HCT116 (cell line): ENCODE measurements around the gene FGGY. TPM values are rescaled to one million over a fixed set of nuclear protein-coding genes. Genes with fewer than 3 reads are reported as not detected.

Source experiments
- ATAC-seq: fragments of 200-7000 bp; cut with Tn5 transposase; 2 replicates; pipeline ENCODE4 v1.9.1; 2020; ENCODE audit warnings: mild to moderate bottlenecking, moderate library complexity
- BruUV-seq: library from RNA; stranded (reverse); fragments of 400-500 nt; replicated peaks from 2 replicates; lab custom pipeline; 2021; lab: Mats Ljungman, UMichigan
- CTCF ChIA-PET: fragments of 300-600 bp; sonication (Branson Sonifier 250); formaldehyde crosslinking; loops from one replicate; lab custom pipeline; 2021; ENCODE audit warnings: antibody characterized with exemption; lab: Charles Lee
- POLR2A ChIA-PET: fragments of 300-600, 350-600 bp; sonication (Branson Sonifier 250); formaldehyde crosslinking; loops from one replicate; lab custom pipeline; 2021; ENCODE audit warnings: antibody characterized with exemption; lab: Charles Lee
- RAD21 ChIA-PET, 2 experiments: fragments of 300-600 bp; sonication (Branson Sonifier 250); formaldehyde crosslinking; loops; one replicate each; lab custom pipeline; 2023; ENCODE audit warnings: low total read pairs in 2 of 2; ENCODE audit not compliant: uncharacterized antibody in 2 of 2, unreplicated experiment in 2 of 2, low non-redundant PET in 1 of 2; lab: Charles Lee
- DNase-seq: peaks from one replicate; pipeline ENCODE4 v3.0.0-alpha.2; 2010; ENCODE audit warnings: low read depth, low spot score
- H2AFZ ChIP-seq: fragments of 200-600 bp; shearing (Covaris generic), sonication (generic); 2 replicates; pipeline ENCODE4 v1.6.1; 2017; ENCODE audit warnings: low read depth, mixed run types, mixed read lengths, antibody characterized with exemption, low read length; ENCODE audit not compliant: poor library complexity, severe bottlenecking
- H3K27ac ChIP-seq: 2 replicates; pipeline ENCODE4 v1.5.1; 2012; ENCODE audit warnings: low read depth, low read length
- H3K27me3 ChIP-seq: fragments of 200-600 bp; sonication (generic); 2 replicates; pipeline ENCODE4 v1.6.1; 2016; ENCODE audit warnings: mixed run types, low read length, mixed read lengths; ENCODE audit not compliant: insufficient read depth
- H3K36me3 ChIP-seq, 2 experiments: fragments of 200-500 bp in 1 of 2; fragments of 200-600 bp in 1 of 2; sonication (Bioruptor generic) in 1 of 2; sonication (generic) in 1 of 2; 2 replicates each; pipeline versions ENCODE4 v1.5.1 to v1.6.1; 2014 to 2016; ENCODE audit warnings: low read length in 2 of 2, inconsistent platforms in 1 of 2, mixed read lengths in 1 of 2, mixed run types in 1 of 2; ENCODE audit not compliant: insufficient read depth in 2 of 2, control insufficient read depth in 1 of 2
- H3K4me1 ChIP-seq, 2 experiments: fragments of 200-600 bp in 1 of 2; sonication (generic) in 1 of 2; 2 replicates each; pipeline versions ENCODE4 v1.5.1 to v1.6.1; 2012 to 2017; ENCODE audit warnings: low read length in 2 of 2, inconsistent platforms in 1 of 2, mild to moderate bottlenecking in 1 of 2, mixed read lengths in 1 of 2, mixed run types in 1 of 2, moderate library complexity in 1 of 2; ENCODE audit not compliant: insufficient read depth in 2 of 2, control insufficient read depth in 1 of 2
- H3K4me2 ChIP-seq: fragments of 200-600 bp; sonication (generic); 2 replicates; pipeline ENCODE4 v1.6.1; 2017; ENCODE audit warnings: mixed run types, low read length, mixed read lengths
- H3K4me3 ChIP-seq, 2 experiments: fragments of 200-600 bp in 1 of 2; sonication (generic) in 1 of 2; replicated peaks in 1 of 2; 2 replicates each; pipeline ENCODE4 v1.5.1; 2011 to 2016; ENCODE audit warnings: low read length in 2 of 2, control low read depth in 1 of 2, low read depth in 1 of 2, mild to moderate bottlenecking in 1 of 2, mixed read lengths in 1 of 2, mixed run types in 1 of 2
- H3K79me2 ChIP-seq: fragments of 200-600 bp; sonication (generic); 2 replicates; pipeline ENCODE4 v1.6.1; 2017; ENCODE audit warnings: mild to moderate bottlenecking, mixed run types, low read length, moderate library complexity, mixed read lengths; ENCODE audit not compliant: insufficient read depth
- H3K9ac ChIP-seq: fragments of 200-600 bp; sonication (generic); 2 replicates; pipeline ENCODE4 v1.6.1; 2016; ENCODE audit warnings: low read length, mixed read lengths
- H3K9me2 ChIP-seq: fragments of 200-600 bp; sonication (generic), shearing (Covaris generic); 2 replicates; pipeline ENCODE4 v1.6.1; 2017; ENCODE audit warnings: mixed run types, mild to moderate bottlenecking, moderate library complexity; ENCODE audit not compliant: insufficient read depth
- H3K9me3 ChIP-seq, 2 experiments: fragments of 200-500 bp in 1 of 2; fragments of 200-600 bp in 1 of 2; sonication (Bioruptor generic) in 1 of 2; sonication (generic) in 1 of 2; 2 replicates each; pipeline ENCODE4 v1.6.1; 2014 to 2017; ENCODE audit warnings: low read length in 2 of 2, mixed read lengths in 2 of 2, inconsistent platforms in 1 of 2, low read depth in 1 of 2, mild to moderate bottlenecking in 1 of 2, mixed run types in 1 of 2, moderate library complexity in 1 of 2; ENCODE audit not compliant: control insufficient read depth in 1 of 2, insufficient read depth in 1 of 2
- H4K20me1 ChIP-seq: fragments of 200-600 bp; sonication (generic), shearing (Covaris generic); 2 replicates; pipeline ENCODE4 v1.6.1; 2017; ENCODE audit warnings: mixed run types, mild to moderate bottlenecking, moderate library complexity; ENCODE audit not compliant: insufficient read depth
- CBX3 ChIP-seq: IDR thresholded peaks from 2 replicates; pipeline ENCODE4 v1.6.1; 2012; ENCODE audit warnings: low read depth
- EGR1 ChIP-seq: IDR thresholded peaks from 2 replicates; pipeline ENCODE4 v1.6.1; 2012; ENCODE audit warnings: low read depth
- ELF1 ChIP-seq: IDR thresholded peaks from 2 replicates; pipeline ENCODE4 v1.6.1; 2012; ENCODE audit warnings: low read depth, borderline replicate concordance
- EZH2 ChIP-seq: fragments of 200-600 bp; sonication (generic); IDR thresholded peaks from 2 replicates; pipeline ENCODE4 v1.6.1; 2017; ENCODE audit warnings: antibody characterized with exemption, mixed run types
- EZH2phosphoT487 ChIP-seq: fragments of 200-600 bp; IDR thresholded peaks from 2 replicates; pipeline ENCODE4 v1.6.1; 2018; ENCODE audit warnings: antibody characterized with exemption, borderline replicate concordance
- POLR2A ChIP-seq: IDR thresholded peaks from 2 replicates; pipeline ENCODE4 v1.7.0; 2011; ENCODE audit warnings: borderline replicate concordance; ENCODE audit not compliant: insufficient read depth, insufficient read length; ENCODE audit errors: extremely low read depth
- POLR2AphosphoS5 ChIP-seq: IDR thresholded peaks from 2 replicates; pipeline ENCODE4 v1.6.1; 2011; ENCODE audit warnings: mild to moderate bottlenecking, low read depth, low read length, moderate library complexity
- RAD21 ChIP-seq: IDR thresholded peaks from 2 replicates; pipeline ENCODE4 v1.6.1; 2012; ENCODE audit warnings: low read depth, mild to moderate bottlenecking
- SIN3A ChIP-seq: IDR thresholded peaks from 2 replicates; pipeline ENCODE4 v1.6.1; 2012; ENCODE audit warnings: low read depth
- SP1 ChIP-seq: IDR thresholded peaks from 2 replicates; pipeline ENCODE4 v1.6.1; 2012; ENCODE audit warnings: low read depth
- SRF ChIP-seq: IDR thresholded peaks from 2 replicates; pipeline ENCODE4 v1.6.1; 2012; ENCODE audit warnings: low read depth
- TCF7L2 ChIP-seq: IDR thresholded peaks from 2 replicates; pipeline ENCODE4 v1.7.0; 2011; ENCODE audit warnings: borderline replicate concordance, inconsistent platforms; ENCODE audit not compliant: insufficient read depth, insufficient read length; ENCODE audit errors: extremely low read depth
- YY1 ChIP-seq: IDR thresholded peaks from 2 replicates; pipeline ENCODE4 v1.6.1; 2011; ENCODE audit warnings: low read length, low read depth, moderate library complexity, mild to moderate bottlenecking; ENCODE audit not compliant: insufficient replicate concordance; ENCODE audit errors: extremely low read depth
- ZFX ChIP-seq: fragments of 450-650 bp; IDR thresholded peaks from 2 replicates; pipeline ENCODE4 v1.6.1; 2017
- ZNF274 ChIP-seq: fragments of 200-500 bp; sonication (Bioruptor generic); IDR thresholded peaks from 2 replicates; pipeline ENCODE4 v1.6.1; 2014; ENCODE audit warnings: mild to moderate bottlenecking, low read depth, low read length, inconsistent platforms
- intact Hi-C: fragments of 100-400 bp; cut with micrococcal nuclease; formaldehyde crosslinking; loops from 2 replicates; pipeline ENCODE4 v1.10.0; 2022
- total RNA-seq: library from RNA; stranded (reverse); gene quantifications from one replicate; pipeline ENCODE4 v1.2.1, GENCODE V29; 2021; ENCODE audit not compliant: unreplicated experiment
- TF ChIP-seq, protein P1 (sequence below), 3 experiments: fragments of 200-600 bp in 1 of 3; sonication (generic) in 1 of 3; IDR thresholded peaks in 2 of 3; conservative IDR thresholded peaks in 1 of 3; 2 replicates each; pipeline ENCODE4 v1.5.1; 2012 to 2017; ENCODE audit warnings: low read depth in 2 of 3, low read length in 2 of 3, antibody characterized with exemption in 1 of 3, borderline replicate concordance in 1 of 3, control low read depth in 1 of 3, mild to moderate bottlenecking in 1 of 3, mixed read lengths in 1 of 3, mixed run types in 1 of 3, moderate library complexity in 1 of 3; ENCODE audit not compliant: insufficient read depth in 1 of 3
- TF ChIP-seq, protein P2 (sequence below): IDR thresholded peaks from 2 replicates; pipeline ENCODE4 v1.6.1; 2012
- TF ChIP-seq, protein P3 (sequence below): IDR thresholded peaks from 2 replicates; pipeline ENCODE4 v1.6.1; 2012
- TF ChIP-seq, protein P4 (sequence below): IDR thresholded peaks from 2 replicates; pipeline ENCODE4 v1.6.1; 2011; ENCODE audit warnings: mild to moderate bottlenecking, low read length, moderate library complexity; ENCODE audit not compliant: insufficient replicate concordance; ENCODE audit errors: extremely low read depth

FGGY gene
- total RNA-seq, 1 experiment from 2014 or later: 10.6 TPM

DNA sequence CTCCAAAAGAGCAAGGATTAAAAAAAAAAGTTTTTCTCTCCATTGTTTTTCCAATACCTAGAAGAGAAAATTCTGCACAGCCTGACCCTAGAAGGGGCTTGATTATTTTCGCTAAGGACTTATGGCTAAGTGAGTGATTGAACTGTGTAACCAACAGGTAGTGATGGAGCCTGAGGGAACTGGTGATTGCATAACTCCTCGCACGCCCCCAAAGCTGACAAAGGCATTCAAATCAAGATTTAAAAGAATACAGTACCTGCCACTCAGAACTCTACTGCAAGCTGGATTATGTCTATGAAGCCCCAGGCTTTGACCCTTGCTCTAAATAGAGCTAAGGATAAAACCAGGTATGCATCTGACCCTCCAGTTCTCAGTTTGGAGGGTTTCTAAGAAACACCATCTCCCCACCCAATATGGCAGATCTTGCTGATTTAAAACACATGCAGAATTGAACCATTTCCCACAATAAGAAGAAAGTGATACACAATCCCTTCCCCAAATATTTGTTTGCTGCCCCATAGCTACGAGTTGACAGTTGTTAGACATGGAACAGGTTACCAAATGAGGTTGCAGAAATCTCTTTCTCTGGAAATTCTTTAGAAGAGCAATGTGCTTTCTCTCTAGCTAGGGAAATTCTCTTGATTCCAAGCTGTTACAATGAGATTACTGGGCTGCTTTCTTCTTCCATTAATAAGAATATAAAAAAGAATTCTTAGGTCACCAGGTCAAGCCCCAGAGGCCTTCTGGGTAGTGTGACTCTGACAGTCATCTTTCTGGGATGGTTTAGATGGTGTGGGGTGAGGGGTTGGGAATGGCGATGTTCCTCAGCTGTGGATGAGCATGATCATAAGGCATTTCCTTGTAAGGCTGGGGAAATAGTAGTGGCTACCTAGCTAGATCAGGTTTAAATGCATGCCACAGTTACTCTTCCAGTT, 35.1 kb downstream of the FGGY start:
- no peak for ATAC-seq
- H3K4me1 ChIP-seq: no peaks in the 10 kb centered on the region
- TF ChIP-seq SP1: no peak
- TF ChIP-seq RAD21: no peak
- TF ChIP-seq, protein P1, sequence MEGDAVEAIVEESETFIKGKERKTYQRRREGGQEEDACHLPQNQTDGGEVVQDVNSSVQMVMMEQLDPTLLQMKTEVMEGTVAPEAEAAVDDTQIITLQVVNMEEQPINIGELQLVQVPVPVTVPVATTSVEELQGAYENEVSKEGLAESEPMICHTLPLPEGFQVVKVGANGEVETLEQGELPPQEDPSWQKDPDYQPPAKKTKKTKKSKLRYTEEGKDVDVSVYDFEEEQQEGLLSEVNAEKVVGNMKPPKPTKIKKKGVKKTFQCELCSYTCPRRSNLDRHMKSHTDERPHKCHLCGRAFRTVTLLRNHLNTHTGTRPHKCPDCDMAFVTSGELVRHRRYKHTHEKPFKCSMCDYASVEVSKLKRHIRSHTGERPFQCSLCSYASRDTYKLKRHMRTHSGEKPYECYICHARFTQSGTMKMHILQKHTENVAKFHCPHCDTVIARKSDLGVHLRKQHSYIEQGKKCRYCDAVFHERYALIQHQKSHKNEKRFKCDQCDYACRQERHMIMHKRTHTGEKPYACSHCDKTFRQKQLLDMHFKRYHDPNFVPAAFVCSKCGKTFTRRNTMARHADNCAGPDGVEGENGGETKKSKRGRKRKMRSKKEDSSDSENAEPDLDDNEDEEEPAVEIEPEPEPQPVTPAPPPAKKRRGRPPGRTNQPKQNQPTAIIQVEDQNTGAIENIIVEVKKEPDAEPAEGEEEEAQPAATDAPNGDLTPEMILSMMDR (IDR thresholded peaks at IDR 0.05 in 2 of 3, conservative IDR thresholded peaks at IDR 0.05 in 1 of 3; ENCODE audit: borderline replicate concordance in 1 of 3, insufficient read depth in 1 of 3, low read depth in 2 of 3, low read length in 2 of 3): no peak
- no peak for TF ChIP-seq YY1
- TF ChIP-seq EZH2phosphoT487: no peak
- no peak for TF ChIP-seq ELF1
- TF ChIP-seq POLR2AphosphoS5: no peak
- no peak for TF ChIP-seq SIN3A
- TF ChIP-seq EZH2: no peak
- no peak for TF ChIP-seq CBX3
- TF ChIP-seq, protein P2, sequence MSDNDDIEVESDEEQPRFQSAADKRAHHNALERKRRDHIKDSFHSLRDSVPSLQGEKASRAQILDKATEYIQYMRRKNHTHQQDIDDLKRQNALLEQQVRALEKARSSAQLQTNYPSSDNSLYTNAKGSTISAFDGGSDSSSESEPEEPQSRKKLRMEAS: no peak
- no peak for TF ChIP-seq ZNF274
- TF ChIP-seq, protein P3, sequence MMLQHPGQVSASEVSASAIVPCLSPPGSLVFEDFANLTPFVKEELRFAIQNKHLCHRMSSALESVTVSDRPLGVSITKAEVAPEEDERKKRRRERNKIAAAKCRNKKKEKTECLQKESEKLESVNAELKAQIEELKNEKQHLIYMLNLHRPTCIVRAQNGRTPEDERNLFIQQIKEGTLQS: no peak
- TF ChIP-seq SRF: no peak
- TF ChIP-seq EGR1: no peak
- no peak for TF ChIP-seq POLR2A
- no peak for TF ChIP-seq ZFX
- TF ChIP-seq, protein P4, sequence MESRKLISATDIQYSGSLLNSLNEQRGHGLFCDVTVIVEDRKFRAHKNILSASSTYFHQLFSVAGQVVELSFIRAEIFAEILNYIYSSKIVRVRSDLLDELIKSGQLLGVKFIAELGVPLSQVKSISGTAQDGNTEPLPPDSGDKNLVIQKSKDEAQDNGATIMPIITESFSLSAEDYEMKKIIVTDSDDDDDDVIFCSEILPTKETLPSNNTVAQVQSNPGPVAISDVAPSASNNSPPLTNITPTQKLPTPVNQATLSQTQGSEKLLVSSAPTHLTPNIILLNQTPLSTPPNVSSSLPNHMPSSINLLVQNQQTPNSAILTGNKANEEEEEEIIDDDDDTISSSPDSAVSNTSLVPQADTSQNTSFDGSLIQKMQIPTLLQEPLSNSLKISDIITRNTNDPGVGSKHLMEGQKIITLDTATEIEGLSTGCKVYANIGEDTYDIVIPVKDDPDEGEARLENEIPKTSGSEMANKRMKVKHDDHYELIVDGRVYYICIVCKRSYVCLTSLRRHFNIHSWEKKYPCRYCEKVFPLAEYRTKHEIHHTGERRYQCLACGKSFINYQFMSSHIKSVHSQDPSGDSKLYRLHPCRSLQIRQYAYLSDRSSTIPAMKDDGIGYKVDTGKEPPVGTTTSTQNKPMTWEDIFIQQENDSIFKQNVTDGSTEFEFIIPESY: no peak
- TF ChIP-seq TCF7L2: no peak
- TF ChIP-seq, all 23 proteins: peak for 0
- no peak for DNase-seq
- ChIA-PET POLR2A (no interaction called here), RAD21 (no interaction called here), CTCF (no interaction called here)
- Histone ChIP-seq H3K4me2 (no peak overlapping the region), H3K9me2 (no peaks in the 10 kb centered on the region), H3K4me3 (no peak overlapping the region), H3K9me3 (no peaks in the 10 kb centered on the region), H3K36me3 (no peaks in the 10 kb centered on the region), H4K20me1 (no peaks in the 10 kb centered on the region), H3K27me3 (no peaks in the 10 kb centered on the region), H3K27ac (no peak overlapping the region), H2AFZ (no peak overlapping the region), H3K79me2 (no peaks in the 10 kb centered on the region), H3K9ac (no peak overlapping the region)
- intact Hi-C loops: no loop called here
- no TSS peak for BruUV-seq
